ENCODE data around the gene FMNL2. TPM values are rescaled to one million over a fixed set of nuclear protein-coding genes. Genes with fewer than 3 reads are reported as not detected.

FMNL2 gene
- total and polyA plus RNA-seq, 2 experiments from 2014 or later, result 4.4 to 18.6 TPM

- Histone ChIP-seq H3K9me3 (ENCODE audit: low read depth) (no peaks in the 10 kb centered on the region), H3K27me3 (replicated peaks; ENCODE audit: insufficient read depth) (no peaks in the 10 kb centered on the region), H4K20me1 (ENCODE audit: insufficient read depth) (no peaks in the 10 kb centered on the region), H3K9ac (no peak overlapping the region), H3K4me1 (ENCODE audit: insufficient read depth) (no peaks in the 10 kb centered on the region), H3K4me3 (no peak overlapping the region), H3F3A (ENCODE audit: insufficient read depth) (no peaks in the 10 kb centered on the region), H2AFZ (no peak overlapping the region), H3K9me2 (ENCODE audit: insufficient read depth) (no peaks in the 10 kb centered on the region), H3K36me3 (ENCODE audit: low read depth) (peaks cover 62% of the 10 kb centered on the region), H3K4me2 (ENCODE audit: unreplicated experiment) (no peak overlapping the region), H3K27ac (no peak overlapping the region), H3K79me2 (ENCODE audit: insufficient read depth) (no peaks in the 10 kb centered on the region)
- 97 to 100% methylated on average over 7 of the region's 7 CpGs for WGBS, 2 experiments (ENCODE audit: low coverage in 1 of 2, low lambda C conversion rate in 2 of 2, missing lambda C conversion rate in 2 of 2)
- no peak for DNase-seq
- in situ Hi-C loops (cut with MboI), result no loop called here
- no peak for TF ChIP-seq EZH2 (IDR thresholded peaks at IDR 0.05; ENCODE audit: insufficient read depth, poor library complexity, severe bottlenecking)
- TF ChIP-seq EZH2phosphoT487 (IDR thresholded peaks at IDR 0.05; ENCODE audit: insufficient read depth, low read depth), result no peak
These were observed 329.8 kb downstream of the FMNL2 start for GRCh38 chr2:152664725-152665124.

DNA sequence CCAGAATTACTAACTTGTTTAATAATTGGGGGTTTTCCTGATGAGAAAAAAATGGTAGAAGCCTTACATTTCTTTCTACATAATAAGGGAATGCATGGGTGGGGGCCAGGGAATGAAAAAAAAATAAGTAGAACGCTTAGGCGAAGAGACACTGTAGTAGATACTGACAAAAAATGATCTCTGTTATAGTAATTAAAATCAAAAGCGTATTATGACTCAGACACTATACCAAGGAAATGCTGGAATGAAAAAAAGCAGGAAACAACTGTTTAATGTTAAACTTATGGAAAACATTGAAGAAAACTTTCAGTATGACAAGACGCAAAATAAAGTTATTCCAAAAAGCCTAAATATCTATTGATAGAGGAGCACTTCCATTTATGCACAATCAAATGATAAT, 339.4 kb downstream of the FMNL2 start:
- TF ChIP-seq EZH2 (IDR thresholded peaks at IDR 0.05; ENCODE audit: insufficient read depth, poor library complexity, severe bottlenecking) (no peak), EZH2phosphoT487 (IDR thresholded peaks at IDR 0.05; ENCODE audit: insufficient read depth, low read depth) (no peak)
- H3F3A ChIP-seq (ENCODE audit: insufficient read depth), result 0 out of 2 replicates have a peak, but pooled peaks cover 6% of the 10 kb centered on the region
- H4K20me1 ChIP-seq (ENCODE audit: insufficient read depth), result no peaks in the 10 kb centered on the region
- H3K4me3 ChIP-seq, result no peak overlapping the region
- H3K9ac ChIP-seq, result no peak overlapping the region
- DNase-seq, result no peak
- 97% methylated on average over 4 of the region's 4 CpGs for WGBS, 2 experiments (ENCODE audit: low coverage in 1 of 2, low lambda C conversion rate in 2 of 2, missing lambda C conversion rate in 2 of 2)
- H3K79me2 ChIP-seq (ENCODE audit: insufficient read depth), result peaks cover 11% of the 10 kb centered on the region
- H3K27ac ChIP-seq, result no peak overlapping the region
- no peak overlapping the region for H3K4me2 ChIP-seq (ENCODE audit: unreplicated experiment)
- no peaks in the 10 kb centered on the region for H3K9me3 ChIP-seq (ENCODE audit: low read depth)
- H3K27me3 ChIP-seq (replicated peaks; ENCODE audit: insufficient read depth), result no peaks in the 10 kb centered on the region
- in situ Hi-C loops (cut with MboI), result no loop called here
- H3K4me1 ChIP-seq (ENCODE audit: insufficient read depth), result no peaks in the 10 kb centered on the region
- peaks cover 83% of the 10 kb centered on the region for H3K36me3 ChIP-seq (ENCODE audit: low read depth)
- H3K9me2 ChIP-seq (ENCODE audit: insufficient read depth), result no peaks in the 10 kb centered on the region
- H2AFZ ChIP-seq, result no peak overlapping the region

GRCh38 chr2:152676461-152676860, 341.5 kb downstream of the FMNL2 start:
- Histone ChIP-seq H3K79me2 (ENCODE audit: insufficient read depth) (peaks cover 24% of the 10 kb centered on the region), H3K4me1 (ENCODE audit: insufficient read depth) (no peaks in the 10 kb centered on the region), H3K9me2 (ENCODE audit: insufficient read depth) (no peaks in the 10 kb centered on the region), H3K36me3 (ENCODE audit: low read depth) (peaks cover 81% of the 10 kb centered on the region), H3F3A (ENCODE audit: insufficient read depth) (0 out of 2 replicates have a peak, but pooled peaks cover 6% of the 10 kb centered on the region), H2AFZ (no peak overlapping the region), H3K9me3 (ENCODE audit: low read depth) (no peaks in the 10 kb centered on the region), H3K9ac (no peak overlapping the region), H3K4me3 (no peak overlapping the region), H3K4me2 (ENCODE audit: unreplicated experiment) (no peak overlapping the region), H4K20me1 (ENCODE audit: insufficient read depth) (no peaks in the 10 kb centered on the region), H3K27ac (no peak overlapping the region), H3K27me3 (replicated peaks; ENCODE audit: insufficient read depth) (no peaks in the 10 kb centered on the region)
- TF ChIP-seq EZH2 (IDR thresholded peaks at IDR 0.05; ENCODE audit: insufficient read depth, poor library complexity, severe bottlenecking) (no peak), EZH2phosphoT487 (IDR thresholded peaks at IDR 0.05; ENCODE audit: insufficient read depth, low read depth) (no peak)
- DNase-seq, result no peak
- WGBS, 2 experiments (ENCODE audit: low coverage in 1 of 2, low lambda C conversion rate in 2 of 2, missing lambda C conversion rate in 2 of 2), result 97 to 100% methylated on average over 3 of the region's 3 CpGs
- in situ Hi-C loops (cut with MboI), result no loop called here

DNA sequence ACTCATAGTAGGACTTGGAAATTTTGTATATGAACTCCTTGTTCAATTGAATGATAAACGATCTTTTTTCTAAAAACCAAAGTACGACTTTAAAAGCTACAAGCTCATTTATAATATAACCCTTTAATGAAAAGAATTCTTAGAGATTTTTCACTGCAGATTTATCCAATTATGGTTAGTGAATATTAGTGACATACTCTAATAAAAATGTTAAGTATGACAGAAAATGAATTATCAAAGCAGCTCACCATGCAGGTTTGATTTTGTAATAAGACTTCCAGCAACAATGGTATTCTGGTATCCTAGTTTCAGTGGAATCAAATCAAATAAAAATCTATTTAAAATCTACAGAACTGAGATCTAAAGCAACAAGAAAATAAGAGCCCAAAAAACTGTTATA, 343.8 kb downstream of the FMNL2 start:
- no peaks in the 10 kb centered on the region for H3K9me3 ChIP-seq (ENCODE audit: low read depth)
- no peak overlapping the region for H2AFZ ChIP-seq
- H3K9ac ChIP-seq, result no peak overlapping the region
- 56 to 58% methylated on average over 2 of the region's 2 CpGs for whole genome bisulfite sequencing, 2 experiments (ENCODE audit: low coverage in 1 of 2, low lambda C conversion rate in 2 of 2, missing lambda C conversion rate in 2 of 2)
- peaks cover 46% of the 10 kb centered on the region for H3K79me2 ChIP-seq (ENCODE audit: insufficient read depth)
- no peaks in the 10 kb centered on the region for H3K27me3 ChIP-seq (replicated peaks; ENCODE audit: insufficient read depth)
- H3F3A ChIP-seq (ENCODE audit: insufficient read depth), result 0 out of 2 replicates have a peak, but pooled peaks cover 6% of the 10 kb centered on the region
- no peak overlapping the region for H3K4me2 ChIP-seq (ENCODE audit: unreplicated experiment)
- no peak for DNase-seq
- no peak overlapping the region for H3K4me3 ChIP-seq
- H3K4me1 ChIP-seq (ENCODE audit: insufficient read depth), result no peaks in the 10 kb centered on the region
- H3K9me2 ChIP-seq (ENCODE audit: insufficient read depth), result no peaks in the 10 kb centered on the region
- in situ Hi-C loops (cut with MboI), result no loop called here
- no peak overlapping the region for H3K27ac ChIP-seq
- peaks cover 59% of the 10 kb centered on the region for H3K36me3 ChIP-seq (ENCODE audit: low read depth)
- H4K20me1 ChIP-seq (ENCODE audit: insufficient read depth), result no peaks in the 10 kb centered on the region
- TF ChIP-seq EZH2phosphoT487 (IDR thresholded peaks at IDR 0.05; ENCODE audit: insufficient read depth, low read depth), result no peak
- TF ChIP-seq EZH2 (IDR thresholded peaks at IDR 0.05; ENCODE audit: insufficient read depth, poor library complexity, severe bottlenecking), result no peak

DNA sequence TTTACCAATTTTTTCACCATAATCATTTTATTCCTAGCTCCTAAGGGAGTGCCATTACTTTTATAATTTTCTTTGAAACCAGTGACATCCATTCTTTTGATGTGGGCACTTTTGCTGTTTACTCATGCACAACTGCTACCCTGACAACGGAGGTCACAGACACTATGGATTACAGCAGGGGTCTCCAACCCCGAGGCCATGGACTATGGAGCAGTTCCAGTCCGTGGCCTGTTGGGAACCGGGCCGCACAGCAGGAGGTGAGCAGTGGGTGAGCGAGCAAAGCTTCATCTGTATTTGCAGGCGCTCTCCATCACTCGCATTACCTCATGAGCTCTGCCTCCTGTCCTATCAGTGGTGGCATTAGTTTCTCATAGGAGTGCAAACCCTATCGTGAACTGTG, 347.7 kb downstream of the FMNL2 start:
- no peak overlapping the region for H2AFZ ChIP-seq
- no peaks in the 10 kb centered on the region for H4K20me1 ChIP-seq (ENCODE audit: insufficient read depth)
- WGBS, 2 experiments (ENCODE audit: low coverage in 1 of 2, low lambda C conversion rate in 2 of 2, missing lambda C conversion rate in 2 of 2), result 97 to 98% methylated on average over 9 of the region's 9 CpGs
- no peak overlapping the region for H3K4me2 ChIP-seq (ENCODE audit: unreplicated experiment)
- in situ Hi-C loops (cut with MboI), result no loop called here
- no peak overlapping the region for H3K4me3 ChIP-seq
- H3F3A ChIP-seq (ENCODE audit: insufficient read depth), result no peaks in the 10 kb centered on the region
- H3K27ac ChIP-seq, result no peak overlapping the region
- no peak overlapping the region for H3K9ac ChIP-seq
- DNase-seq, result no peak
- no peaks in the 10 kb centered on the region for H3K9me3 ChIP-seq (ENCODE audit: low read depth)
- H3K27me3 ChIP-seq (replicated peaks; ENCODE audit: insufficient read depth), result no peaks in the 10 kb centered on the region
- no peaks in the 10 kb centered on the region for H3K9me2 ChIP-seq (ENCODE audit: insufficient read depth)
- H3K36me3 ChIP-seq (ENCODE audit: low read depth), result peaks cover 32% of the 10 kb centered on the region
- H3K4me1 ChIP-seq (ENCODE audit: insufficient read depth), result no peaks in the 10 kb centered on the region
- no peak for TF ChIP-seq EZH2 (IDR thresholded peaks at IDR 0.05; ENCODE audit: insufficient read depth, poor library complexity, severe bottlenecking)
- TF ChIP-seq EZH2phosphoT487 (IDR thresholded peaks at IDR 0.05; ENCODE audit: insufficient read depth, low read depth), result no peak
- H3K79me2 ChIP-seq (ENCODE audit: insufficient read depth), result peaks cover 74% of the 10 kb centered on the region
